B cell (primary cell): ENCODE measurements around the gene HS2ST1. TPM values are rescaled to one million over a fixed set of nuclear protein-coding genes. Genes with fewer than 3 reads are reported as not detected.

ENCODE experiments used
- ATAC-seq: fragments of 200-7000 bp; cut with Tn5 transposase; one replicate; pipeline ENCODE4 v1.10.0; 2021; ENCODE audit warnings: low read depth, mild to moderate bottlenecking, moderate number of reproducible peaks, moderate library complexity
- CTCF ChIA-PET: fragments of 350-600 bp; sonication (Branson Sonifier 250); formaldehyde crosslinking; loops from one replicate; lab custom pipeline; 2021; ENCODE audit warnings: antibody characterized with exemption, inconsistent platforms; lab: Charles Lee
- POLR2A ChIA-PET: fragments of 350-600 bp; sonication (Branson Sonifier 250); formaldehyde crosslinking; loops from one replicate; lab custom pipeline; 2021; ENCODE audit warnings: antibody characterized with exemption; lab: Charles Lee
- DNase-seq: peaks from one replicate; pipeline ENCODE4 v3.0.0; 2013
- H2AFZ ChIP-seq: 2 replicates; pipeline ENCODE4 v1.6.1; 2012; ENCODE audit warnings: mild to moderate bottlenecking, low read depth, low read length; ENCODE audit not compliant: insufficient read depth, poor library complexity, severe bottlenecking
- H3K27ac ChIP-seq, 2 donors: 1 replicate in 1 of 2; 2 replicates in 1 of 2; pipeline ENCODE4 v1.5.1; 2012 to 2013; ENCODE audit warnings: low read length in 2 of 2, mild to moderate bottlenecking in 2 of 2, moderate library complexity in 1 of 2
- H3K27me3 ChIP-seq, 4 experiments: fragments of 200-600 bp in 1 of 4; sonication (generic) in 1 of 4; replicated peaks in 1 of 4; 1 replicate in 2 of 4; 2 replicates in 2 of 4; pipeline versions ENCODE4 v1.6.1 to v1.7.0; 2013 to 2016; ENCODE audit warnings: low read length in 3 of 4, mild to moderate bottlenecking in 2 of 4, mixed read lengths in 1 of 4, moderate library complexity in 1 of 4; ENCODE audit not compliant: insufficient read depth in 4 of 4, control insufficient read depth in 3 of 4; ENCODE audit errors: control extremely low read depth in 1 of 4
- H3K36me3 ChIP-seq, 2 experiments: replicated peaks in 1 of 2; 1 replicate in 1 of 2; 2 replicates in 1 of 2; pipeline versions ENCODE4 v1.6.1 to v1.7.1; 2013; ENCODE audit warnings: low read length in 1 of 2; ENCODE audit not compliant: insufficient read depth in 2 of 2, control insufficient read depth in 1 of 2; ENCODE audit errors: control extremely low read depth in 1 of 2, extremely low read depth in 1 of 2
- H3K4me1 ChIP-seq, 2 donors: fragments of 200-600 bp in 1 of 2; sonication (generic) in 1 of 2; 1 replicate in 1 of 2; 2 replicates in 1 of 2; pipeline versions ENCODE4 v1.5.1 to v1.6.1; 2013 to 2017; ENCODE audit warnings: low read length in 2 of 2; ENCODE audit not compliant: control insufficient read depth in 2 of 2, insufficient read depth in 2 of 2
- H3K4me2 ChIP-seq: replicated peaks from 2 replicates; pipeline ENCODE3; 2012; ENCODE audit warnings: mild to moderate bottlenecking, low read depth, low read length; ENCODE audit not compliant: poor library complexity, severe bottlenecking
- H3K4me3 ChIP-seq, 5 experiments: fragments of 200-600 bp in 1 of 5; sonication (generic) in 1 of 5; 1 replicate in 3 of 5; 2 replicates in 2 of 5; pipeline versions ENCODE4 v1.5.1 to v1.7.0; 2011 to 2016; ENCODE audit warnings: low read length in 4 of 5, mild to moderate bottlenecking in 4 of 5, low read depth in 2 of 5, control low read depth in 1 of 5, moderate library complexity in 1 of 5; ENCODE audit not compliant: insufficient read depth in 1 of 5; ENCODE audit errors: control extremely low read depth in 1 of 5, extremely low read depth in 1 of 5
- H3K79me2 ChIP-seq: fragments of 200-600 bp; sonication (generic); one replicate; pipeline ENCODE4 v1.6.0; 2016; ENCODE audit warnings: low read length; ENCODE audit not compliant: control insufficient read depth, insufficient read depth
- H3K9ac ChIP-seq: fragments of 200-600 bp; sonication (generic); 2 replicates; pipeline ENCODE4 v1.6.1; 2017; ENCODE audit warnings: mild to moderate bottlenecking, low read length, moderate library complexity
- H3K9me3 ChIP-seq, 3 donors: one replicate each; pipeline versions ENCODE4 v1.6.1 to v1.7.1; 2013; ENCODE audit warnings: low read length in 2 of 3; ENCODE audit not compliant: control insufficient read depth in 2 of 3, insufficient read depth in 1 of 3; ENCODE audit errors: control extremely low read depth in 1 of 3
- H4K20me1 ChIP-seq: 2 replicates; pipeline ENCODE4 v1.6.0; 2012; ENCODE audit warnings: mild to moderate bottlenecking, low read length; ENCODE audit not compliant: insufficient read depth, control insufficient read depth, poor library complexity, severe bottlenecking
- H3K27ac Mint-ChIP-seq: one replicate; pipeline ENCODE4 v1.8.0; 2021; ENCODE audit warnings: mixed read lengths
- H3K27me3 Mint-ChIP-seq: one replicate; pipeline ENCODE4 v1.8.0; 2021; ENCODE audit warnings: mixed read lengths
- H3K4me1 Mint-ChIP-seq: one replicate; pipeline ENCODE4 v1.8.0; 2021; ENCODE audit warnings: mixed read lengths
- H3K4me3 Mint-ChIP-seq: one replicate; pipeline ENCODE4 v1.8.0; 2021; ENCODE audit warnings: mixed read lengths
- H3K9me3 Mint-ChIP-seq: one replicate; pipeline ENCODE4 v1.8.0; 2022; ENCODE audit warnings: mixed read lengths; ENCODE audit not compliant: insufficient read depth
- CTCF ChIP-seq: fragments of 200-600 bp; IDR thresholded peaks from one replicate; pipeline ENCODE4 v1.8.0; 2022; ENCODE audit warnings: antibody characterized with exemption, mild to moderate bottlenecking
- EZH2 ChIP-seq: IDR thresholded peaks from 2 replicates; pipeline ENCODE4 v1.6.1; 2012; ENCODE audit warnings: borderline replicate concordance, low read depth, mild to moderate bottlenecking, moderate library complexity, low read length; ENCODE audit not compliant: insufficient read depth, poor library complexity, severe bottlenecking
- WGBS: methylation state at CpG from one replicate; pipeline ENCODE4 v1.1.5; 2013; ENCODE audit warnings: missing lambda C conversion rate; ENCODE audit not compliant: insufficient coverage; 5-methylcytosine and 5-hydroxymethylcytosine counted together
- intact Hi-C: fragments of 100-400 bp; cut with micrococcal nuclease; formaldehyde crosslinking; loops from one replicate; pipeline ENCODE4 v1.10.0; 2022
- polyA plus RNA-seq: library from polyadenylated mRNA; depleted of rRNA; stranded (reverse); fragments of >200 nt; gene quantifications from 2 replicates; pipeline ENCODE4 v1.2.3, GENCODE V29; 2012
- total RNA-seq, 2 donors: library from RNA; stranded (reverse); fragments of 120-200 nt in 1 of 2; gene quantifications; 1 replicate in 1 of 2; 2 replicates in 1 of 2; pipeline versions ENCODE4 v1.2.3 to v1.2.4, GENCODE V29; 2013 to 2022

Gene HS2ST1
- total and polyA plus RNA-seq, 2 donors (not counting 1 experiment from before 2014, with no cell fraction given) = 3.0 to 16.9 TPM

DNA sequence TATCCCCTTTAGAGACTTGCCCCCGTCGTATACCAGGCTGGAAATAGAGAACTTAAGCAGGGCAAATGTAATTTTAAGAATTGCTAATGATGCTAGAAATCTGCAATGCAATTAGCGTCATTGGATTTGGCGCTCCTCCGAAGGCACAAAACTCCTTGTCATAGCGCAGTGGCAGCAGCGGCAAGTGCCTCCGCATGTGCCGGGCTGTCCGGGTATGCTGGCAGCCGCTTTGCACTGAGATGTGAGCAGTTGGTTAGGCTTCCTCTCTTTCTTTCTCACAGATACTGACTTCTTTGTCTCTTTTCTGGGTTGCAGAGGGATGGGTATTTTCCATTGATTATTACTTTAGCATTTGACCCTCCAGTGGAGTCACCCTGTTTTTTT is 220.9 kb downstream of the HS2ST1 start:
- no peaks in the 10 kb centered on the region for H3K79me2 ChIP-seq
- ChIA-PET CTCF (interaction anchor here (2.0 kb wide), 1 partner anchor 14 kb away, joined by 8 read pairs; no protein-coding TSS in a partner anchor), POLR2A (no interaction called here)
- TF ChIP-seq EZH2 = no peak
- TF ChIP-seq CTCF = no peak
- H3K4me1 ChIP-seq = peaks cover 6 to 11% of the 10 kb centered on the region in 2 donors
- DNase-seq = no peak
- no peaks in the 10 kb centered on the region for H3K36me3 ChIP-seq
- H3K27ac Mint-ChIP-seq = no peak overlapping the region
- H3K27ac ChIP-seq = no peak overlapping the region
- WGBS = 97% methylated on average over 3 of the region's 11 CpGs
- H3K9me3 ChIP-seq = peaks cover 0 to 5% (median 0%) of the 10 kb centered on the region in 3 donors
- H3K9me3 Mint-ChIP-seq = no peaks in the 10 kb centered on the region
- H2AFZ ChIP-seq = no peak overlapping the region
- H3K4me3 ChIP-seq = no peak overlapping the region
- no peak for ATAC-seq
- no peak overlapping the region for H3K4me3 Mint-ChIP-seq
- H4K20me1 ChIP-seq = no peaks in the 10 kb centered on the region
- intact Hi-C loops = no loop called here
- H3K9ac ChIP-seq = no peak overlapping the region
- H3K27me3 ChIP-seq = peaks cover 0 to 26% (median 5%) of the 10 kb centered on the region in 4 experiments
- peaks cover 11% of the 10 kb centered on the region for H3K4me1 Mint-ChIP-seq
- peaks cover 21% of the 10 kb centered on the region for H3K27me3 Mint-ChIP-seq
- no peak overlapping the region for H3K4me2 ChIP-seq

GRCh38 chr1:87136607-87137341 is 222.3 kb downstream of the HS2ST1 start:
- no peak overlapping the region for H3K27ac Mint-ChIP-seq
- H3K27me3 ChIP-seq = peaks cover 0 to 13% (median 3%) of the 10 kb centered on the region in 4 experiments
- H3K27ac ChIP-seq = no peak overlapping the region
- intact Hi-C loops = no loop called here
- DNase-seq = no peak
- no peaks in the 10 kb centered on the region for H3K36me3 ChIP-seq
- WGBS = no CpG with 5 or more reads among the region's 8 CpGs
- no peaks in the 10 kb centered on the region for H3K79me2 ChIP-seq
- H3K9me3 ChIP-seq = peaks cover 0 to 4% (median 0%) of the 10 kb centered on the region in 3 donors
- ATAC-seq = no peak
- H2AFZ ChIP-seq = no peak overlapping the region
- H3K4me2 ChIP-seq = no peak overlapping the region
- TF ChIP-seq CTCF (no peak), EZH2 (no peak)
- H4K20me1 ChIP-seq = no peaks in the 10 kb centered on the region
- ChIA-PET POLR2A (no interaction called here), CTCF (interaction anchor here (0.7 to 1.0 kb wide), 2 partner anchors 315 to 817 kb away, joined by 3 read pairs; no protein-coding TSS in a partner anchor)
- H3K4me1 ChIP-seq = peaks cover 6 to 7% of the 10 kb centered on the region in 2 donors
- H3K9me3 Mint-ChIP-seq = no peaks in the 10 kb centered on the region
- no peak overlapping the region for H3K4me3 Mint-ChIP-seq
- peaks cover 8% of the 10 kb centered on the region for H3K4me1 Mint-ChIP-seq
- no peak overlapping the region for H3K4me3 ChIP-seq
- no peak overlapping the region for H3K9ac ChIP-seq
- H3K27me3 Mint-ChIP-seq = peaks cover 18% of the 10 kb centered on the region
